Stimulated activated CD4-positive, alpha-beta T cell treated with anti-CD3 and anti-CD28 coated beads, Interleukin-1b, Interleukin-23, amount 100 ng/mL, for 4 hours (primary cell): Measurements from ENCODE around the gene KRTAP10-8.
"Not testable (repeated sequence)": the region's sequence is repeated elsewhere in the genome, so short reads cannot be mapped to it uniquely, and the experiment has no call there.

Source experiments
- DNase-seq, 2 donors: peaks; one replicate each; pipeline ENCODE4 v3.0.0-alpha.2; 2020; ENCODE audit warnings: low read depth in 2 of 2

KRTAP10-8 gene

GRCh38 chr21:44599264-44600029 is 12.4 kb upstream of the KRTAP10-8 start:
- DNase-seq: no peak

- not testable (repeated sequence) for DNase-seq
These were observed 11.5 kb upstream of the KRTAP10-8 start, which contains the start of gene KRTAP10-7 for GRCh38 chr21:44600118-44600978. TSS of gene KRTAP10-7 (plus strand) at chr21:44600597. CDS start at chr21:44600622, 25 bp downstream.

- DNase-seq: not testable (repeated sequence)
These were observed 10.8 kb upstream of the KRTAP10-8 start for GRCh38 chr21:44601091-44601490.

- DNase-seq: no peak
These were observed 10.1 kb upstream of the KRTAP10-8 start for GRCh38 chr21:44601596-44602462.

- no peak for DNase-seq
These were observed 9.4 kb upstream of the KRTAP10-8 start for GRCh38 chr21:44602463-44602850.

- DNase-seq: no peak
These were observed 8.6 kb upstream of the KRTAP10-8 start for GRCh38 chr21:44603109-44603875.

- DNase-seq: no peak
These were observed 8.0 kb upstream of the KRTAP10-8 start for GRCh38 chr21:44603911-44604310.

GRCh38 chr21:44606495-44606894 is 5.4 kb upstream of the KRTAP10-8 start:
- no peak for DNase-seq

GRCh38 chr21:44609193-44609592 is 2.7 kb upstream of the KRTAP10-8 start:
- DNase-seq: no peak

- DNase-seq: not testable (repeated sequence)
These were observed 1.6 kb upstream of the KRTAP10-8 start for GRCh38 chr21:44610157-44610843.

GRCh38 chr21:44611551-44611950 is 328 bp upstream of the KRTAP10-8 start:
- no peak for DNase-seq

- DNase-seq: no peak
These were observed 870 bp downstream of the KRTAP10-8 start for GRCh38 chr21:44612669-44613229.

GRCh38 chr21:44613386-44614155 is 1.7 kb downstream of the KRTAP10-8 start:
- DNase-seq: no peak

- no peak for DNase-seq
These were observed 2.3 kb downstream of the KRTAP10-8 start for GRCh38 chr21:44614161-44614631.

GRCh38 chr21:44614961-44615391 is 3.1 kb downstream of the KRTAP10-8 start:
- DNase-seq: no peak

- no peak for DNase-seq
These were observed 3.6 kb downstream of the KRTAP10-8 start for GRCh38 chr21:44615466-44615865.

- no peak for DNase-seq
These were observed 4.2 kb downstream of the KRTAP10-8 start for GRCh38 chr21:44615911-44616590.

GRCh38 chr21:44616591-44616926 is 4.7 kb downstream of the KRTAP10-8 start:
- no peak for DNase-seq

GRCh38 chr21:44617071-44617501 is 5.2 kb downstream of the KRTAP10-8 start:
- DNase-seq: no peak
